Skeletal muscle cell (primary cell): ENCODE results near the gene GRHL1.

Source experiments
- DNase-seq: peaks from one replicate; pipeline ENCODE4 v3.0.0-alpha.2; 2010; ENCODE audit warnings: low read depth
- H3K4me3 ChIP-seq: 2 replicates; pipeline ENCODE4 v1.5.1; 2011; ENCODE audit warnings: low read depth, mild to moderate bottlenecking, control low read depth, low read length, moderate library complexity

Gene GRHL1

GRCh38 chr2:10048501-10049171 lies 97.1 kb downstream of the GRHL1 start:
- DNase-seq = no peak
- H3K4me3 ChIP-seq = no peak overlapping the region
